ENCODE data around the gene ANP32B.

The ANP32B gene

DNA sequence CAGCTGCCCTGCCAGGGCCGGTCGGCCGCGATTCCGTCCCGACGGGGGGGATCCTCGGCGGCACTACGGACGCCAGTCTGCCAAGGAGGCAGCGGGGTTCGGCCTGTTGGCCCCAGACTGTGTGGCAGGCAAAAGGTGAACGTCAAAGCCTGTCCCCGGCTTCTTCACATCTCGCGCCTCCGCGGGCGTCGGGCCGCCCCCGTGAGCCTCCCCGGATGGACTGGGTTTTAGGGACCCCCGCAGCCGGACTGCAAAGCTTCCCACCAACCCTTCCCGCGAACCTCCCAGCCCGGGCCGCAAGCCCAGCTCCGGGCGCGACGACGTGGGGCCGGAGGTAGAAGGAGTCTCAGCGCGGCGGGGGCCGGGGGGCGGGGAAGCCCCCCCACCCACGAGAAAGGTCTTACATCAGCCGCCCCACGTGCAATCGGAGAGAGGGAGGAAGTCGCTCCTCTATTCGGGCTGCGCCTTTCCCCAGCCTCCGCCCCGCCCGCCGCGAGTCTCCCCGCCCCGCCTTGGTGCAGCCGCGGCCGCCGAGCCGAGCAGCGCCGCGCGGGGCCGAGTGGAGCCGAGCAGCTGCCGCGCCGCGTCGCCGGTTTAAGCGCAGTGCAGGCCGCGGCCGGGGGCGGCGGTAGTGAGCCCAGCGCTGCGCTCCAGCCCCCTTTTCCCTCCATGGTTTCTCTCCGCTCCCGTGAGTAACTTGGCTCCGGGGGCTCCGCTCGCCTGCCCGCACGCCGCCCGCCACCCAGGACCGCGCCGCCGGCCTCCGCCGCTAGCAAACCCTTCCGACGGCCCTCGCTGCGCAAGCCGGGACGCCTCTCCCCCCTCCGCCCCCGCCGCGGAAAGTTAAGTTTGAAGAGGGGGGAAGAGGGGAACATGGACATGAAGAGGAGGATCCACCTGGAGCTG is at the start of gene ANP32B:
TSS of gene ANP32B (plus strand) at position 659 of the 906 bp plus-strand sequence. CDS start at position 874, 215 bp downstream.
- DNase-seq (ENCODE audit: low read depth), result peak; percentile 59
- peak within 1 kb of the TSS; percentile 93 for H3K4me3 ChIP-seq (ENCODE audit: control insufficient read depth, low read depth, low read length)
- TF ChIP-seq, protein P1, sequence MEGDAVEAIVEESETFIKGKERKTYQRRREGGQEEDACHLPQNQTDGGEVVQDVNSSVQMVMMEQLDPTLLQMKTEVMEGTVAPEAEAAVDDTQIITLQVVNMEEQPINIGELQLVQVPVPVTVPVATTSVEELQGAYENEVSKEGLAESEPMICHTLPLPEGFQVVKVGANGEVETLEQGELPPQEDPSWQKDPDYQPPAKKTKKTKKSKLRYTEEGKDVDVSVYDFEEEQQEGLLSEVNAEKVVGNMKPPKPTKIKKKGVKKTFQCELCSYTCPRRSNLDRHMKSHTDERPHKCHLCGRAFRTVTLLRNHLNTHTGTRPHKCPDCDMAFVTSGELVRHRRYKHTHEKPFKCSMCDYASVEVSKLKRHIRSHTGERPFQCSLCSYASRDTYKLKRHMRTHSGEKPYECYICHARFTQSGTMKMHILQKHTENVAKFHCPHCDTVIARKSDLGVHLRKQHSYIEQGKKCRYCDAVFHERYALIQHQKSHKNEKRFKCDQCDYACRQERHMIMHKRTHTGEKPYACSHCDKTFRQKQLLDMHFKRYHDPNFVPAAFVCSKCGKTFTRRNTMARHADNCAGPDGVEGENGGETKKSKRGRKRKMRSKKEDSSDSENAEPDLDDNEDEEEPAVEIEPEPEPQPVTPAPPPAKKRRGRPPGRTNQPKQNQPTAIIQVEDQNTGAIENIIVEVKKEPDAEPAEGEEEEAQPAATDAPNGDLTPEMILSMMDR (IDR thresholded peaks at IDR 0.05; ENCODE audit: control insufficient read depth, insufficient read depth, low read depth, low read length, missing control alignments), result peak; percentile 71

DNA sequence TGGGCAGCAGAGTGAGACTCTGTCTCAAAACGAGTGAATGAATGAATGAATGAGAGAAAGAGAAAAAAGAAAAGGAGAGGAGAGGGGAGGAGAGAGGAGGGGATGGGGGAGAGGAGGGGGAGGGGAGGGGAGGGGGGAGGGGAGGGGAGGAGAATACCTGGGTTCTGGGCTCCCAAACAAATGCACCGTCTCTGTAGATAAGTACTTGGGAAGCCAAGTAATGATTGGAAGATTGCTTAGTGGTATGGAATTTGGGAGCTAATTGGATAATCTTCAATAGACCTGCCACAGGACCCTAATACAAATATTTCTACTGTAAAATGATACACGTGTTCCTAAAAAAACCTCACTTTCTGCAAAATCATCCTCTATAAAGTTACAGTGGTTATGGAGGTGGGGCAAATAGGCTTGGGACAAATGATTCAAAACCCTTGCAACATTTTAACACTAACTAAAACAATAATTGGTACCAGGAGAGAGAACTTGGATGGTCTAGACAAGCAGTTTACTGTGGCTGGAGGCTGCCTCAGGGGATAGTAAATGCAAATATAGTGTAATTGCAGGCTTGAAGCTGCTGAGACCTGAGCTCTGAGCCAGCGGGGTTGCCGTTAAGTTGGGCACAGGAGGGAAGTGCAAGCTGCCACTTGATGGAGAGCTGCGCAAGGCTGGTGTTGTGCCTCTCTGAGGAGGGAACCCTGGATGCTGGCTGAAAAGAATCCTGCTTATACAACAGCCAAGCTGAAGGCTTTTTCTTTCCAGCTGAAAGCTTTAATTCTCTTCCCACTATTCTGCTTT is 48.6 kb upstream of the ANP32B start:
- TF ChIP-seq, protein P1 (IDR thresholded peaks at IDR 0.05; ENCODE audit: control insufficient read depth, insufficient read depth, low read depth, low read length, missing control alignments), result no peak
- no peak overlapping the region for H3K4me3 ChIP-seq (ENCODE audit: control insufficient read depth, low read depth, low read length)
- no peak for DNase-seq (ENCODE audit: low read depth)

DNA sequence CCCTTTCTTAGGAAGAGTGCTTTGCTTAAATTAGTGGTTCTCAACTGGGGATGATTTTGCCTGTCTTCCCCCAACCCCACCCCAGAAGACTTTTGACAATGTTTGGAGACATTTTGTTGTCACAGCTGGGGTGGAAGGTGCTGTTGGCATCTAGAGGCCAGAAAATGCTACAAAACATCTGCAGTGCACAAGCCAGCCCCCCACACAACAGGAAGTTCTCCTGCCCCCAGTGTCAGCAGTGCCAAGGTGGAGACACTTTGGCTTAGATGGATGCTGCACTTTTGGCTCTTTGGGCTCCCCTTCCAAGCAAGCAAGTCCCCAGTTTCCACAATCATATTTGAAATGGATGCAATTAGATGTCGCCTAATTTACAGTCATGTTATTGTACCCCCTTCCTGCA is 47.9 kb upstream of the ANP32B start:
- no peak for DNase-seq (ENCODE audit: low read depth)
- TF ChIP-seq, protein P1 (IDR thresholded peaks at IDR 0.05; ENCODE audit: control insufficient read depth, insufficient read depth, low read depth, low read length, missing control alignments), result no peak
- no peak overlapping the region for H3K4me3 ChIP-seq (ENCODE audit: control insufficient read depth, low read depth, low read length)

- DNase-seq (ENCODE audit: low read depth), result no peak
- TF ChIP-seq, protein P1 (IDR thresholded peaks at IDR 0.05; ENCODE audit: control insufficient read depth, insufficient read depth, low read depth, low read length, missing control alignments), result no peak
These were observed 46.1 kb upstream of the ANP32B start for GRCh38 chr9:97936998-97937397.

GRCh38 chr9:97938081-97938644 is 45.0 kb upstream of the ANP32B start, which contains the start of gene HEMGN:
HEMGN (minus strand) TSS chr9:97938172; CDS start chr9:97938136, 36 bp downstream.
- TF ChIP-seq, protein P1 (IDR thresholded peaks at IDR 0.05; ENCODE audit: control insufficient read depth, insufficient read depth, low read depth, low read length, missing control alignments), result no peak
- no peak within 1 kb of the TSS for H3K4me3 ChIP-seq (ENCODE audit: control insufficient read depth, low read depth, low read length)
- no peak for DNase-seq (ENCODE audit: low read depth)

More at GRCh38 chr9:97936998-97937397, 46.1 kb upstream of the ANP32B start:
- no peak overlapping the region for H3K4me3 ChIP-seq (ENCODE audit: control insufficient read depth, low read depth, low read length)

DNA sequence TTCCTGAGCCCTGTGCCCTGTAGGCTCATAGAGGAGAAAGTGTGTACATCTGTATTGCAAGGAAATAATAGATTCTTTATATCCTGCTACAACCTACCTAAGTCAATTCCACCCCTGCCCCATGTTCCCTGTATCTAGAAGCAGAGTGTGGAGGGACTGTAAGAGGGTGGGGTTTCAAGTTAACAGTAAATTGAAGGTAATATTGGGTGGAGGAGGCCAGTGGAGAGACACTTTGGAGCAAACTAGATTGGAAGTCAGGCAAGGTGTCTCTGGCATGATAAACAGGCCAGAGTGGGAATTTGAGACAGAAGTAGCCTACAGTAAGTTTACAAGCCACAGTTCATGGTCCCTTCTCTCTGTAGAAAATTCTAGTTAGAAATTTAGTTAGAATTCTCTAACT is 42.9 kb upstream of the ANP32B start:
- no peak for DNase-seq (ENCODE audit: low read depth)
- no peak overlapping the region for H3K4me3 ChIP-seq (ENCODE audit: control insufficient read depth, low read depth, low read length)

More for the DNA sequence above, 42.9 kb upstream of the ANP32B start:
- TF ChIP-seq, protein P1 (IDR thresholded peaks at IDR 0.05; ENCODE audit: control insufficient read depth, insufficient read depth, low read depth, low read length, missing control alignments), result no peak

All from AG09309 (cell line).